ENCODE data around the gene PLB1.

PLB1 gene

GRCh38 chr2:28628987-28629386 lies 133.1 kb downstream of the PLB1 start:
- no peak overlapping the region for H3K4me3 ChIP-seq (ENCODE audit: low read depth, low read length)
- no peak for DNase-seq (ENCODE audit: low read depth)
- TF ChIP-seq CTCF (IDR thresholded peaks at IDR 0.05; ENCODE audit: low read depth, low read length, missing control alignments) = no peak

- TF ChIP-seq CTCF (IDR thresholded peaks at IDR 0.05; ENCODE audit: low read depth, low read length, missing control alignments) = no peak
- no peak for DNase-seq (ENCODE audit: low read depth)
- H3K4me3 ChIP-seq (ENCODE audit: low read depth, low read length) = no peak overlapping the region
These were observed 134.1 kb downstream of the PLB1 start for GRCh38 chr2:28629910-28630309.

- DNase-seq (ENCODE audit: low read depth) = no peak
- no peak for TF ChIP-seq CTCF (IDR thresholded peaks at IDR 0.05; ENCODE audit: low read depth, low read length, missing control alignments)
- H3K4me3 ChIP-seq (ENCODE audit: low read depth, low read length) = no peak overlapping the region
These were observed 134.5 kb downstream of the PLB1 start for GRCh38 chr2:28630341-28630740.

GRCh38 chr2:28631514-28632206 lies 135.8 kb downstream of the PLB1 start:
- no peak for DNase-seq (ENCODE audit: low read depth)
- H3K4me3 ChIP-seq (ENCODE audit: low read depth, low read length) = no peak overlapping the region
- TF ChIP-seq CTCF (IDR thresholded peaks at IDR 0.05; ENCODE audit: low read depth, low read length, missing control alignments) = no peak

- TF ChIP-seq CTCF (IDR thresholded peaks at IDR 0.05; ENCODE audit: low read depth, low read length, missing control alignments) = no peak
These were observed 136.9 kb downstream of the PLB1 start for GRCh38 chr2:28632791-28633190.

GRCh38 chr2:28633204-28633603 lies 137.3 kb downstream of the PLB1 start:
- DNase-seq (ENCODE audit: low read depth) = no peak
- TF ChIP-seq CTCF (IDR thresholded peaks at IDR 0.05; ENCODE audit: low read depth, low read length, missing control alignments) = no peak
- no peak overlapping the region for H3K4me3 ChIP-seq (ENCODE audit: low read depth, low read length)

More at GRCh38 chr2:28632791-28633190, 136.9 kb downstream of the PLB1 start:
- no peak for DNase-seq (ENCODE audit: low read depth)
- H3K4me3 ChIP-seq (ENCODE audit: low read depth, low read length) = no peak overlapping the region

- no peak overlapping the region for H3K4me3 ChIP-seq (ENCODE audit: low read depth, low read length)
- TF ChIP-seq CTCF (IDR thresholded peaks at IDR 0.05; ENCODE audit: low read depth, low read length, missing control alignments) = no peak
- DNase-seq (ENCODE audit: low read depth) = no peak
These were observed 137.9 kb downstream of the PLB1 start for GRCh38 chr2:28633746-28634145.
